SK-N-SH treated with all-trans-retinoic acid at 6 μM for 48 hours (cell line): Measurements from ENCODE around the gene RAD23A.

Source experiments
- ATAC-seq: fragments of 200-7000 bp; cut with Tn5 transposase; 3 replicates; pipeline ENCODE4 v1.9.1; 2020; ENCODE audit warnings: mild to moderate bottlenecking, moderate library complexity
- BACH2 ChIP-seq: fragments of 250-450 bp; sonication (Bioruptor Pico); IDR thresholded peaks from 2 replicates; pipeline ENCODE4 v1.9.0; 2021; ENCODE audit warnings: mild to moderate bottlenecking, borderline replicate concordance
- CREB5 ChIP-seq: fragments of 250-450 bp; sonication (Bioruptor Pico); IDR thresholded peaks from 2 replicates; pipeline ENCODE4 v1.5.1; 2020; ENCODE audit warnings: low read depth, mild to moderate bottlenecking, moderate library complexity
- CSDC2 ChIP-seq: fragments of 250-450 bp; sonication (Bioruptor Pico); IDR thresholded peaks from 2 replicates; pipeline ENCODE4 v1.5.0; 2020; ENCODE audit warnings: mild to moderate bottlenecking, moderate library complexity
- CSRNP3 ChIP-seq: fragments of 250-450 bp; sonication (Bioruptor Pico); IDR thresholded peaks from 2 replicates; pipeline ENCODE4 v1.5.1; 2021; ENCODE audit warnings: mild to moderate bottlenecking, moderate library complexity
- ESRRG ChIP-seq: fragments of 250-450 bp; sonication (Bioruptor Pico); IDR thresholded peaks from 2 replicates; pipeline ENCODE4 v1.6.1; 2021; ENCODE audit warnings: mild to moderate bottlenecking
- GLIS3 ChIP-seq: fragments of 250-450 bp; sonication (Bioruptor Pico); IDR thresholded peaks from 2 replicates; pipeline ENCODE4 v1.5.0; 2020; ENCODE audit warnings: mild to moderate bottlenecking, moderate library complexity
- OSR1 ChIP-seq: fragments of 250-450 bp; sonication (Bioruptor Pico); IDR thresholded peaks from 2 replicates; pipeline ENCODE4 v1.8.0; 2022; ENCODE audit warnings: moderate library complexity, mild to moderate bottlenecking, inconsistent platforms
- PATZ1 ChIP-seq: fragments of 250-450 bp; sonication (Bioruptor Pico); IDR thresholded peaks from 2 replicates; pipeline ENCODE4 v1.8.0; 2020; ENCODE audit warnings: mild to moderate bottlenecking, moderate library complexity, borderline replicate concordance
- POU6F1 ChIP-seq: fragments of 250-450 bp; sonication (Bioruptor Pico); IDR thresholded peaks from 2 replicates; pipeline ENCODE4 v1.8.0; 2021; ENCODE audit warnings: low read depth, mild to moderate bottlenecking, moderate library complexity, borderline replicate concordance
- PPARA ChIP-seq: fragments of 250-450 bp; sonication (Bioruptor Pico); IDR thresholded peaks from 2 replicates; pipeline ENCODE4 v1.5.0; 2020; ENCODE audit warnings: mild to moderate bottlenecking, borderline replicate concordance
- RARB ChIP-seq: fragments of 250-450 bp; sonication (Bioruptor Pico); IDR thresholded peaks from 2 replicates; pipeline ENCODE4 v1.8.0; 2021; ENCODE audit warnings: mild to moderate bottlenecking, moderate library complexity
- SNAI2 ChIP-seq: fragments of 250-450 bp; sonication (Bioruptor Pico); IDR thresholded peaks from 2 replicates; pipeline ENCODE4 v1.5.0; 2020; ENCODE audit warnings: mild to moderate bottlenecking, moderate library complexity
- TCF4 ChIP-seq: fragments of 250-450 bp; sonication (Bioruptor Pico); IDR thresholded peaks from 2 replicates; pipeline ENCODE4 v1.8.0; 2021; ENCODE audit warnings: mild to moderate bottlenecking, moderate library complexity, borderline replicate concordance
- TOX ChIP-seq: fragments of 250-450 bp; sonication (Bioruptor Pico); IDR thresholded peaks from 2 replicates; pipeline ENCODE4 v1.8.0; 2021; ENCODE audit warnings: mild to moderate bottlenecking, moderate library complexity, borderline replicate concordance
- ZC3H10 ChIP-seq: fragments of 250-450 bp; sonication (Bioruptor Pico); IDR thresholded peaks from 2 replicates; pipeline ENCODE4 v1.5.1; 2021; ENCODE audit warnings: mild to moderate bottlenecking, moderate library complexity
- ZFP3 ChIP-seq: fragments of 250-450 bp; sonication (Bioruptor Pico); IDR thresholded peaks from 2 replicates; pipeline ENCODE4 v1.5.0; 2020; ENCODE audit warnings: mild to moderate bottlenecking, moderate library complexity
- ZFP30 ChIP-seq: fragments of 450-650 bp; formaldehyde crosslinking; IDR thresholded peaks from 2 replicates; pipeline ENCODE4 v1.5.0; 2022; ENCODE audit warnings: mild to moderate bottlenecking, moderate library complexity
- ZNF565 ChIP-seq: fragments of 450-650 bp; formaldehyde crosslinking; conservative IDR thresholded peaks from 2 replicates; pipeline ENCODE4 v1.5.0; 2020; ENCODE audit warnings: low read depth, mild to moderate bottlenecking, moderate library complexity
- ZNF70 ChIP-seq: fragments of 450-650 bp; formaldehyde crosslinking; IDR thresholded peaks from 2 replicates; pipeline ENCODE4 v1.5.0; 2020; ENCODE audit warnings: mild to moderate bottlenecking, moderate library complexity
- ZNF8 ChIP-seq: fragments of 450-650 bp; formaldehyde crosslinking; IDR thresholded peaks from 2 replicates; pipeline ENCODE4 v1.5.0; 2020; ENCODE audit warnings: mild to moderate bottlenecking, moderate library complexity

Gene RAD23A

GRCh38 chr19:12924621-12925310, 20.9 kb upstream of the RAD23A start:
- TF ChIP-seq SNAI2 (CRISPR knock-in tag): no peak
- no peak for TF ChIP-seq TCF4 (CRISPR knock-in tag)
- no peak for TF ChIP-seq CSDC2 (CRISPR knock-in tag)
- no peak for TF ChIP-seq ZFP30 (CRISPR knock-in tag)
- no peak for TF ChIP-seq CREB5 (CRISPR knock-in tag)
- TF ChIP-seq OSR1 (CRISPR knock-in tag): no peak
- TF ChIP-seq POU6F1 (CRISPR knock-in tag): no peak
- TF ChIP-seq PPARA (CRISPR knock-in tag): no peak
- TF ChIP-seq BACH2 (CRISPR knock-in tag): no peak
- TF ChIP-seq ESRRG (CRISPR knock-in tag): no peak
- TF ChIP-seq RARB (CRISPR knock-in tag): no peak
- no peak for TF ChIP-seq GLIS3 (CRISPR knock-in tag)
- no peak for TF ChIP-seq CSRNP3 (CRISPR knock-in tag)
- no peak for TF ChIP-seq PATZ1
- no peak for TF ChIP-seq ZNF8 (CRISPR knock-in tag)
- no peak for TF ChIP-seq ZFP3 (CRISPR knock-in tag)
- no peak for TF ChIP-seq ZNF565
- no peak for TF ChIP-seq ZNF70 (CRISPR knock-in tag)
- no peak for ATAC-seq

GRCh38 chr19:12930002-12930645, 15.5 kb upstream of the RAD23A start:
- TF ChIP-seq TOX (CRISPR knock-in tag) (no peak), PATZ1 (no peak), CSDC2 (CRISPR knock-in tag) (no peak), ZNF565 (no peak), ZFP30 (CRISPR knock-in tag) (no peak), ZFP3 (CRISPR knock-in tag) (no peak), ZNF8 (CRISPR knock-in tag) (no peak), OSR1 (CRISPR knock-in tag) (no peak), CREB5 (CRISPR knock-in tag) (no peak), TCF4 (CRISPR knock-in tag) (no peak), SNAI2 (CRISPR knock-in tag) (no peak), PPARA (CRISPR knock-in tag) (no peak), ZC3H10 (CRISPR knock-in tag) (no peak)
- no peak for ATAC-seq
